CD14-positive monocyte (primary cell): Measurements from ENCODE around the gene OLFML3. TPM values are rescaled to one million over a fixed set of nuclear protein-coding genes. Genes with fewer than 3 reads are reported as not detected.

Experiments
- DNase-seq, 3 donors: peaks; one replicate each; pipeline ENCODE4 v3.0.0-alpha.2; 2011 to 2022
- H2AFZ ChIP-seq: 2 replicates; pipeline ENCODE4 v1.6.0; 2012; ENCODE audit warnings: mild to moderate bottlenecking, low read depth, low read length, inconsistent platforms; ENCODE audit not compliant: insufficient read depth, poor library complexity, severe bottlenecking
- H3K27ac ChIP-seq, 2 donors: 1 replicate in 1 of 2; 2 replicates in 1 of 2; pipeline ENCODE4 v1.5.1; 2012 to 2013; ENCODE audit warnings: low read length in 2 of 2, control low read depth in 1 of 2, inconsistent platforms in 1 of 2, low read depth in 1 of 2, mild to moderate bottlenecking in 1 of 2
- H3K27me3 ChIP-seq, 2 donors: one replicate each; pipeline versions ENCODE4 v1.6.0 to v1.6.1; 2011 to 2013; ENCODE audit warnings: low read length in 2 of 2; ENCODE audit not compliant: control insufficient read depth in 2 of 2, insufficient read depth in 2 of 2
- H3K36me3 ChIP-seq, 2 donors: replicated peaks in 1 of 2; 1 replicate in 1 of 2; 2 replicates in 1 of 2; pipeline versions ENCODE4 v1.5.1 to v1.6.1; 2012 to 2013; ENCODE audit warnings: low read length in 2 of 2, control low read depth in 1 of 2, inconsistent platforms in 1 of 2, mild to moderate bottlenecking in 1 of 2; ENCODE audit not compliant: insufficient read depth in 2 of 2, control insufficient read depth in 1 of 2
- H3K4me1 ChIP-seq, 2 donors: 1 replicate in 1 of 2; 2 replicates in 1 of 2; pipeline versions ENCODE4 v1.5.1 to v1.6.1; 2012 to 2013; ENCODE audit warnings: low read length in 2 of 2, control low read depth in 1 of 2, inconsistent platforms in 1 of 2, mild to moderate bottlenecking in 1 of 2, moderate library complexity in 1 of 2; ENCODE audit not compliant: insufficient read depth in 2 of 2, control insufficient read depth in 1 of 2
- H3K4me2 ChIP-seq: replicated peaks from 2 replicates; pipeline ENCODE3; 2012; ENCODE audit warnings: low read length, moderate library complexity, mild to moderate bottlenecking; ENCODE audit not compliant: poor library complexity, severe bottlenecking; ENCODE audit errors: extremely low read depth
- H3K4me3 ChIP-seq, 3 experiments: fragments of 200-600 bp in 1 of 3; sonication (generic) in 1 of 3; replicated peaks in 1 of 3; 1 replicate in 2 of 3; 2 replicates in 1 of 3; pipeline ENCODE4 v1.5.1; 2011 to 2013; ENCODE audit warnings: low read length in 3 of 3, mild to moderate bottlenecking in 3 of 3, control low read depth in 2 of 3, low read depth in 2 of 3, inconsistent platforms in 1 of 3, moderate library complexity in 1 of 3
- H3K79me2 ChIP-seq: 2 replicates; pipeline ENCODE4 v1.6.0; 2012; ENCODE audit warnings: mild to moderate bottlenecking, control low read depth, inconsistent platforms, low read length, moderate library complexity; ENCODE audit not compliant: insufficient read depth
- H3K9ac ChIP-seq: 2 replicates; pipeline ENCODE4 v1.6.0; 2017; ENCODE audit warnings: low read length, mild to moderate bottlenecking; ENCODE audit not compliant: insufficient read depth, poor library complexity, severe bottlenecking
- H3K9me3 ChIP-seq, 2 donors: replicated peaks in 1 of 2; 1 replicate in 1 of 2; 2 replicates in 1 of 2; pipeline versions ENCODE4 v1.5.1 to v1.6.1; 2012 to 2013; ENCODE audit warnings: low read length in 2 of 2, control low read depth in 1 of 2; ENCODE audit not compliant: control insufficient read depth in 1 of 2, insufficient read depth in 1 of 2
- H4K20me1 ChIP-seq: 2 replicates; pipeline ENCODE4 v1.6.0; 2012; ENCODE audit warnings: mild to moderate bottlenecking, low read length, control low read depth, moderate library complexity; ENCODE audit not compliant: insufficient read depth
- H3K27ac Mint-ChIP-seq, 7 donors: one replicate each; pipeline ENCODE4 v1.8.0; 2020; ENCODE audit warnings: mild to moderate bottlenecking in 7 of 7, mixed read lengths in 7 of 7, moderate library complexity in 6 of 7, inconsistent platforms in 2 of 7
- H3K27me3 Mint-ChIP-seq, 3 donors: one replicate each; pipeline ENCODE4 v1.8.0; 2021 to 2022; ENCODE audit warnings: low read depth in 3 of 3, mild to moderate bottlenecking in 3 of 3, mixed read lengths in 3 of 3, moderate library complexity in 3 of 3, inconsistent platforms in 1 of 3
- H3K36me3 Mint-ChIP-seq, 2 donors: one replicate each; pipeline ENCODE4 v1.8.0; 2020; ENCODE audit warnings: mixed read lengths in 2 of 2, inconsistent platforms in 1 of 2, mild to moderate bottlenecking in 1 of 2
- H3K4me1 Mint-ChIP-seq: one replicate; pipeline ENCODE4 v1.8.0; 2020; ENCODE audit warnings: mild to moderate bottlenecking, mixed read lengths
- H3K4me3 Mint-ChIP-seq, 2 donors: one replicate each; pipeline ENCODE4 v1.8.0; 2020; ENCODE audit warnings: mild to moderate bottlenecking in 2 of 2, mixed read lengths in 2 of 2, moderate library complexity in 1 of 2
- H3K9me3 Mint-ChIP-seq, 7 donors: one replicate each; pipeline ENCODE4 v1.8.0; 2020 to 2022; ENCODE audit warnings: mixed read lengths in 7 of 7, mild to moderate bottlenecking in 6 of 7, moderate library complexity in 6 of 7, inconsistent platforms in 2 of 7
- WGBS: methylation state at CpG from one replicate; pipeline ENCODE4 v1.1.5; 2013; ENCODE audit warnings: missing lambda C conversion rate; ENCODE audit not compliant: insufficient coverage; 5-methylcytosine and 5-hydroxymethylcytosine counted together
- intact Hi-C, 2 donors: fragments of 100-400 bp; cut with micrococcal nuclease; formaldehyde crosslinking; loops; one replicate each; pipeline versions ENCODE4 v1.15.0 to v1.15.1; 2023
- polyA plus RNA-seq, 3 donors: library from polyadenylated mRNA; depleted of rRNA in 1 of 3; unstranded in 2 of 3; stranded (reverse) in 1 of 3; fragments of 300-500 nt in 2 of 3; fragments of >200 nt in 1 of 3; fragmentation: Illumina TruSeq in 2 of 3; gene quantifications; 1 replicate in 2 of 3; 2 replicates in 1 of 3; pipeline ENCODE4 v1.2.3, GENCODE V29; 2012 to 2021
- TF ChIP-seq, protein P1 (sequence below): fragments of 200-600 bp; IDR thresholded peaks from one replicate; pipeline ENCODE4 v1.8.0; 2022; ENCODE audit warnings: antibody characterized with exemption, mild to moderate bottlenecking

The OLFML3 gene
- polyA plus RNA-seq, 3 donors: 0.08 to 0.37 (median 0.28) TPM

GRCh38 chr1:113945329-113945728 is 33.9 kb upstream of the OLFML3 start:
- H3K27ac ChIP-seq: peak overlapping the region in 1 of 2 donors; percentile 69
- H3K9me3 ChIP-seq: no peaks in the 10 kb centered on the region

GRCh38 chr1:113946112-113946511 is 33.2 kb upstream of the OLFML3 start:
- Histone ChIP-seq H3K4me2 (no peak overlapping the region), H3K27ac (peak overlapping the region in 1 of 2 donors; percentile 69), H3K79me2 (peaks cover 100% of the 10 kb centered on the region), H4K20me1 (peaks cover 83% of the 10 kb centered on the region), H3K27me3 (no peaks in the 10 kb centered on the region), H2AFZ (no peak overlapping the region), H3K36me3 (peaks cover 7 to 30% of the 10 kb centered on the region in 2 donors), H3K9ac (no peak overlapping the region), H3K4me3 (no peak overlapping the region), H3K9me3 (no peaks in the 10 kb centered on the region), H3K4me1 (peaks cover 48 to 62% of the 10 kb centered on the region in 2 donors)
- peaks cover 23 to 54% of the 10 kb centered on the region in 2 donors for H3K36me3 Mint-ChIP-seq
- peaks cover 0 to 1% (median 0%) of the 10 kb centered on the region in 3 donors for H3K27me3 Mint-ChIP-seq
- H3K4me3 Mint-ChIP-seq: no peak overlapping the region
- TF ChIP-seq, protein P1, sequence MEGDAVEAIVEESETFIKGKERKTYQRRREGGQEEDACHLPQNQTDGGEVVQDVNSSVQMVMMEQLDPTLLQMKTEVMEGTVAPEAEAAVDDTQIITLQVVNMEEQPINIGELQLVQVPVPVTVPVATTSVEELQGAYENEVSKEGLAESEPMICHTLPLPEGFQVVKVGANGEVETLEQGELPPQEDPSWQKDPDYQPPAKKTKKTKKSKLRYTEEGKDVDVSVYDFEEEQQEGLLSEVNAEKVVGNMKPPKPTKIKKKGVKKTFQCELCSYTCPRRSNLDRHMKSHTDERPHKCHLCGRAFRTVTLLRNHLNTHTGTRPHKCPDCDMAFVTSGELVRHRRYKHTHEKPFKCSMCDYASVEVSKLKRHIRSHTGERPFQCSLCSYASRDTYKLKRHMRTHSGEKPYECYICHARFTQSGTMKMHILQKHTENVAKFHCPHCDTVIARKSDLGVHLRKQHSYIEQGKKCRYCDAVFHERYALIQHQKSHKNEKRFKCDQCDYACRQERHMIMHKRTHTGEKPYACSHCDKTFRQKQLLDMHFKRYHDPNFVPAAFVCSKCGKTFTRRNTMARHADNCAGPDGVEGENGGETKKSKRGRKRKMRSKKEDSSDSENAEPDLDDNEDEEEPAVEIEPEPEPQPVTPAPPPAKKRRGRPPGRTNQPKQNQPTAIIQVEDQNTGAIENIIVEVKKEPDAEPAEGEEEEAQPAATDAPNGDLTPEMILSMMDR: no peak
- H3K27ac Mint-ChIP-seq: peak overlapping the region in 5 of 7 donors; percentile 23 to 79 (median 59)
- no peaks in the 10 kb centered on the region for H3K9me3 Mint-ChIP-seq
- intact Hi-C loops: loop anchor here in 1 of 2 donors (2.0 kb wide), 1 partner anchor 13 kb away; no protein-coding TSS in a partner anchor
- no peak for DNase-seq
- 20% methylated on average over 1 of the region's 1 CpG for WGBS
- H3K4me1 Mint-ChIP-seq: peaks cover 60% of the 10 kb centered on the region

More at GRCh38 chr1:113945329-113945728, 33.9 kb upstream of the OLFML3 start:
- Mint-ChIP-seq H3K27me3 (peaks cover 0 to 1% (median 0%) of the 10 kb centered on the region in 3 donors), H3K9me3 (no peaks in the 10 kb centered on the region), H3K4me1 (peaks cover 68% of the 10 kb centered on the region), H3K27ac (peak overlapping the region in 4 of 7 donors; percentile 9 to 81 (median 56)), H3K4me3 (no peak overlapping the region), H3K36me3 (peaks cover 31 to 57% of the 10 kb centered on the region in 2 donors)
- no CpG with 5 or more reads among the region's 1 CpG for WGBS
- Histone ChIP-seq H3K4me1 (peaks cover 56 to 70% of the 10 kb centered on the region in 2 donors), H3K79me2 (peaks cover 100% of the 10 kb centered on the region), H3K4me2 (no peak overlapping the region), H3K4me3 (no peak overlapping the region), H3K36me3 (peaks cover 11 to 30% of the 10 kb centered on the region in 2 donors), H2AFZ (no peak overlapping the region), H3K27me3 (no peaks in the 10 kb centered on the region), H4K20me1 (peaks cover 83% of the 10 kb centered on the region), H3K9ac (no peak overlapping the region)
- DNase-seq: no peak
- intact Hi-C loops: no loop called here
- TF ChIP-seq, protein P1: no peak
